HepG2 (cell line): ENCODE measurements around the gene LHPP. TPM values are rescaled to one million over a fixed set of nuclear protein-coding genes. Genes with fewer than 3 reads are reported as not detected.

Experiments
- ATAC-seq: fragments of 200-7000 bp; cut with Tn5 transposase; 3 replicates; pipeline ENCODE4 v1.9.1; 2020; ENCODE audit warnings: mild to moderate bottlenecking, moderate library complexity
- BruUV-seq: library from RNA; stranded (reverse); fragments of 400-500 nt; replicated peaks from 2 replicates; lab custom pipeline; 2021; lab: Mats Ljungman, UMichigan
- CTCF ChIA-PET: fragments of 300-600 bp; formaldehyde crosslinking; extraction: SDS; loops from one replicate; lab custom pipeline; 2021; ENCODE audit warnings: low total read pairs, inconsistent platforms, low intra/inter-chr PET ratio; lab: Yijun Ruan, JAX
- POLR2A ChIA-PET: fragments of 350-600 bp; sonication (Branson Sonifier 250); formaldehyde crosslinking; loops from one replicate; lab custom pipeline; 2020; ENCODE audit warnings: antibody characterized with exemption, inconsistent platforms; lab: Yijun Ruan, JAX
- DNase-seq: peaks from one replicate; pipeline ENCODE4 v3.0.0-alpha.2; 2015; ENCODE audit warnings: low spot score
- FAIRE-seq: peaks from 3 replicates; lab custom pipeline; 2011; peaks lifted over from hg19 to GRCh38; lab: Jason Lieb, UNC
- H2AFZ ChIP-seq: one replicate; pipeline ENCODE4 v1.6.1; 2011; ENCODE audit warnings: low read length, inconsistent platforms
- H3K27ac ChIP-seq: fragments of 300-600 bp; 3 replicates; pipeline ENCODE4 v1.8.0; 2011; ENCODE audit warnings: mixed run types, mild to moderate bottlenecking, mixed read lengths, low read length, inconsistent platforms; ENCODE audit not compliant: insufficient read depth; ENCODE audit errors: extremely low read length
- H3K27me3 ChIP-seq, 2 experiments: fragments of 200-600 bp in 1 of 2; 2 replicates in 1 of 2; 3 replicates in 1 of 2; pipeline versions ENCODE4 v1.6.0 to v1.8.0; 2011; ENCODE audit warnings: low read length in 2 of 2, mild to moderate bottlenecking in 2 of 2, moderate library complexity in 2 of 2, inconsistent platforms in 1 of 2; ENCODE audit not compliant: insufficient read depth in 2 of 2, control insufficient read depth in 1 of 2
- H3K36me3 ChIP-seq, 2 experiments: fragments of 200-600 bp in 1 of 2; replicated peaks in 1 of 2; 2 replicates in 1 of 2; 3 replicates in 1 of 2; pipeline versions ENCODE4 v1.5.1 to v1.8.0; 2011; ENCODE audit warnings: low read length in 2 of 2, inconsistent platforms in 1 of 2; ENCODE audit not compliant: insufficient read depth in 2 of 2, control insufficient read depth in 1 of 2
- H3K4me1 ChIP-seq: 2 replicates; pipeline ENCODE4 v1.5.1; 2012; ENCODE audit warnings: low read length, inconsistent platforms; ENCODE audit not compliant: insufficient read depth
- H3K4me2 ChIP-seq: 2 replicates; pipeline ENCODE4 v1.6.0; 2011; ENCODE audit warnings: low read depth, low read length, inconsistent platforms
- H3K4me3 ChIP-seq, 3 experiments: fragments of 200-600 bp in 1 of 3; sonication (generic), shearing (Covaris generic) in 1 of 3; replicated peaks in 1 of 3; 2 replicates each; pipeline ENCODE4 v1.5.1; 2011 to 2016; ENCODE audit warnings: low read length in 3 of 3, inconsistent platforms in 2 of 3, low read depth in 2 of 3, mild to moderate bottlenecking in 2 of 3, control low read depth in 1 of 3, mixed read lengths in 1 of 3; ENCODE audit not compliant: insufficient read depth in 1 of 3
- H3K79me2 ChIP-seq: one replicate; pipeline ENCODE4 v1.6.1; 2011; ENCODE audit warnings: low read length, inconsistent platforms; ENCODE audit not compliant: insufficient read depth
- H3K9ac ChIP-seq: 2 replicates; pipeline ENCODE4 v1.6.0; 2011; ENCODE audit warnings: mild to moderate bottlenecking, low read depth, low read length, inconsistent platforms; ENCODE audit not compliant: insufficient read depth
- H3K9me3 ChIP-seq: 2 replicates; pipeline ENCODE4 v1.5.1; 2012; ENCODE audit warnings: mild to moderate bottlenecking, low read length
- H4K20me1 ChIP-seq: 2 replicates; pipeline ENCODE4 v1.6.0; 2011; ENCODE audit warnings: inconsistent platforms, mild to moderate bottlenecking, low read length, moderate library complexity; ENCODE audit not compliant: insufficient read depth
- CHD2 ChIP-seq: IDR thresholded peaks from 2 replicates; pipeline ENCODE4 v1.6.1; 2011; ENCODE audit warnings: low read depth, low read length, improper control_type of control experiment
- HNF4G ChIP-seq, 2 experiments: sonication (generic) in 1 of 2; formaldehyde crosslinking in 1 of 2; IDR thresholded peaks; 2 replicates each; pipeline versions ENCODE4 v1.4.0 to v1.6.1; 2011 to 2020; ENCODE audit warnings: borderline replicate concordance in 2 of 2, low read depth in 2 of 2, mild to moderate bottlenecking in 2 of 2, low read length in 1 of 2, missing genetic modification reagents in 1 of 2, moderate library complexity in 1 of 2
- MBD4 ChIP-seq: IDR thresholded peaks from 2 replicates; pipeline ENCODE4 v1.6.1; 2012; ENCODE audit warnings: low read length, inconsistent platforms, borderline replicate concordance
- POLR2G ChIP-seq: fragments of 200-400 bp; formaldehyde crosslinking; IDR thresholded peaks from 2 replicates; pipeline ENCODE4 v1.6.1; 2018; ENCODE audit warnings: mild to moderate bottlenecking, low read depth, low read length, moderate library complexity
- REST ChIP-seq, 2 experiments: IDR thresholded peaks; 2 replicates each; pipeline ENCODE4 v1.6.1; 2011 to 2012; ENCODE audit warnings: low read length in 2 of 2, borderline replicate concordance in 1 of 2, low read depth in 1 of 2, mild to moderate bottlenecking in 1 of 2, moderate library complexity in 1 of 2
- TFDP2 ChIP-seq: sonication (generic); formaldehyde crosslinking; IDR thresholded peaks from 2 replicates; pipeline ENCODE4 v1.4.0; 2020; ENCODE audit warnings: missing genetic modification reagents
- ZNF260 ChIP-seq: sonication (generic); formaldehyde crosslinking; IDR thresholded peaks from 2 replicates; pipeline ENCODE4 v1.4.0; 2020; ENCODE audit warnings: missing genetic modification reagents, low read depth, mild to moderate bottlenecking, borderline replicate concordance
- ZNF607 ChIP-seq: sonication (generic); formaldehyde crosslinking; IDR thresholded peaks from 2 replicates; pipeline ENCODE4 v1.5.1; 2020; ENCODE audit warnings: missing genetic modification reagents, mild to moderate bottlenecking, borderline replicate concordance
- ZNF790 ChIP-seq: sonication (generic); formaldehyde crosslinking; IDR thresholded peaks from 2 replicates; pipeline ENCODE4 v1.8.0; 2022; ENCODE audit warnings: missing genetic modification reagents, mild to moderate bottlenecking, borderline replicate concordance
- ZNF841 ChIP-seq: sonication (generic); formaldehyde crosslinking; IDR thresholded peaks from 2 replicates; pipeline ENCODE4 v1.8.1; 2023; ENCODE audit warnings: missing genetic modification reagents, borderline replicate concordance
- WGBS: methylation state at CpG from one replicate; pipeline ENCODE4 v1.1.6; 2017; ENCODE audit warnings: low lambda C conversion rate; 5-methylcytosine and 5-hydroxymethylcytosine counted together
- in situ Hi-C: cut with HindIII; loops from 2 replicates; pipeline ENCODE4 v1.10.0; 2017; ENCODE audit warnings: low pct_unique_long_range_greater_than_20kb; ENCODE audit not compliant: extremely low pct_ligation_motif_present
- intact Hi-C: fragments of 100-400 bp; cut with micrococcal nuclease; formaldehyde crosslinking; loops from one replicate; pipeline ENCODE4 v1.10.0; 2022; ENCODE audit not compliant: unreplicated experiment
- polyA plus RNA-seq, 8 experiments: library from polyadenylated mRNA; depleted of rRNA in 3 of 8; stranded (reverse) in 7 of 8; unstranded in 1 of 8; fragments of >200 nt; fragmentation: Illumina TruSeq in 4 of 8; extraction: Trizol in 4 of 8; gene quantifications; 2 replicates each; pipeline versions ENCODE4 v1.2.1 to v1.2.3, GENCODE V29; 2011 to 2016; ENCODE audit warnings: low read depth in 4 of 8, missing spikeins in 1 of 8, mixed read lengths in 1 of 8; ENCODE audit not compliant: insufficient read depth in 1 of 8
- total RNA-seq, 5 experiments: library from RNA; depleted of rRNA; stranded (reverse); fragments of >200 nt; fragmentation: Illumina TruSeq; extraction: Trizol; gene quantifications; 2 replicates each; pipeline ENCODE4 v1.2.3, GENCODE V29; 2016; ENCODE audit warnings: low read depth in 1 of 5
- TF ChIP-seq, protein P1 (sequence below): sonication (generic); formaldehyde crosslinking; IDR thresholded peaks from 2 replicates; pipeline ENCODE4 v1.8.1; 2022; ENCODE audit warnings: low read depth, mild to moderate bottlenecking, missing genetic modification reagents
- TF ChIP-seq, protein P2 (sequence below): sonication (generic); formaldehyde crosslinking; IDR thresholded peaks from 2 replicates; pipeline ENCODE4 v1.5.0; 2020; ENCODE audit warnings: missing genetic modification reagents
- TF ChIP-seq, protein P3 (sequence below): sonication (generic); formaldehyde crosslinking; IDR thresholded peaks from 2 replicates; pipeline ENCODE4 v1.4.0; 2020; ENCODE audit warnings: missing genetic modification reagents

Gene LHPP
- total and polyA plus RNA-seq, 2 of the 13 experiments (the other 11 are each of a cell fraction or from before 2014, with no cell fraction given): 5.2 to 13.1 TPM

DNA sequence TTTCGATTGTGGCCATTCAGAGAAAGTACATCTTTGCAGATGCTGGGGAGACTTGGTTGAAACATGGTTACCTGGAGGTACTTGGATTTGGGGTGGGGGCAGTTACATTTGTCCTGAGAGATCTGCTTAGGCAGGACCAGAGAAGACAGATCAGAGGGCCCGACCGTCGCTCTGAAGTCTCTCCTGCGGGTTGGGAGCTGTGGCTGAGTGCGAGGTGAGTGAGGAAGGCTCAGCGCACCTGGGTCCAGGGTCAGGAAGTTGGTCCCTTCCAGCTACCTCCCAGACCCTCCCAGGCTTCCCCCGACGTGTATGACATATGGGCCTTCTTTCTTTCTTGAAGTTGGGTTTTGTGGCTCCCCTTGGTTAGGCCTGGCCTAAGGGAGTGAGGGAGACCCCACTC is 56.3 kb downstream of the LHPP start:
- FAIRE-seq (no peak), DNase-seq (no peak), ATAC-seq (no peak)
- Histone ChIP-seq H3K9ac (no peak overlapping the region), H3K4me2 (no peak overlapping the region), H3K9me3 (no peaks in the 10 kb centered on the region), H2AFZ (no peak overlapping the region), H3K36me3 (no peaks in the 10 kb centered on the region), H4K20me1 (peaks cover 3% of the 10 kb centered on the region; the same call in 1 of the 2 replicates), H3K4me3 (no peak overlapping the region), H3K79me2 (no peaks in the 10 kb centered on the region), H3K4me1 (peaks cover 6% of the 10 kb centered on the region), H3K27ac (no peak overlapping the region), H3K27me3 (no peaks in the 10 kb centered on the region; a peak in 1 of 5 replicates)
- in situ Hi-C loops (no loop called here), intact Hi-C loops (no loop called here)
- CTCF ChIA-PET: no interaction called here
- POLR2A ChIA-PET: no interaction called here
- WGBS: 72% methylated on average over 3 of the region's 9 CpGs
- BruUV-seq: no TSS peak
- TF ChIP-seq, protein P1, sequence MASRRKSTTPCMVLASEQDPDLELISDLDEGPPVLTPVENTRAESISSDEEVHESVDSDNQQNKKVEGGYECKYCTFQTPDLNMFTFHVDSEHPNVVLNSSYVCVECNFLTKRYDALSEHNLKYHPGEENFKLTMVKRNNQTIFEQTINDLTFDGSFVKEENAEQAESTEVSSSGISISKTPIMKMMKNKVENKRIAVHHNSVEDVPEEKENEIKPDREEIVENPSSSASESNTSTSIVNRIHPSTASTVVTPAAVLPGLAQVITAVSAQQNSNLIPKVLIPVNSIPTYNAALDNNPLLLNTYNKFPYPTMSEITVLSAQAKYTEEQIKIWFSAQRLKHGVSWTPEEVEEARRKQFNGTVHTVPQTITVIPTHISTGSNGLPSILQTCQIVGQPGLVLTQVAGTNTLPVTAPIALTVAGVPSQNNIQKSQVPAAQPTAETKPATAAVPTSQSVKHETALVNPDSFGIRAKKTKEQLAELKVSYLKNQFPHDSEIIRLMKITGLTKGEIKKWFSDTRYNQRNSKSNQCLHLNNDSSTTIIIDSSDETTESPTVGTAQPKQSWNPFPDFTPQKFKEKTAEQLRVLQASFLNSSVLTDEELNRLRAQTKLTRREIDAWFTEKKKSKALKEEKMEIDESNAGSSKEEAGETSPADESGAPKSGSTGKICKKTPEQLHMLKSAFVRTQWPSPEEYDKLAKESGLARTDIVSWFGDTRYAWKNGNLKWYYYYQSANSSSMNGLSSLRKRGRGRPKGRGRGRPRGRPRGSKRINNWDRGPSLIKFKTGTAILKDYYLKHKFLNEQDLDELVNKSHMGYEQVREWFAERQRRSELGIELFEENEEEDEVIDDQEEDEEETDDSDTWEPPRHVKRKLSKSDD (CRISPR knock-in tag): no peak
- TF ChIP-seq REST (IDR thresholded peaks at IDR 0.05; ENCODE audit: borderline replicate concordance in 1 of 2, low read depth in 1 of 2, low read length in 2 of 2): no peak
- TF ChIP-seq ZNF841 (CRISPR knock-in tag): no peak
- TF ChIP-seq MBD4: no peak
- TF ChIP-seq HNF4G (IDR thresholded peaks at IDR 0.05; ENCODE audit: borderline replicate concordance, low read depth, low read length): no peak
- TF ChIP-seq HNF4G (CRISPR knock-in tag; IDR thresholded peaks at IDR 0.05; ENCODE audit: borderline replicate concordance, low read depth): no peak
- TF ChIP-seq ZNF607 (CRISPR knock-in tag): no peak
- no peak for TF ChIP-seq POLR2G
- TF ChIP-seq, protein P2, sequence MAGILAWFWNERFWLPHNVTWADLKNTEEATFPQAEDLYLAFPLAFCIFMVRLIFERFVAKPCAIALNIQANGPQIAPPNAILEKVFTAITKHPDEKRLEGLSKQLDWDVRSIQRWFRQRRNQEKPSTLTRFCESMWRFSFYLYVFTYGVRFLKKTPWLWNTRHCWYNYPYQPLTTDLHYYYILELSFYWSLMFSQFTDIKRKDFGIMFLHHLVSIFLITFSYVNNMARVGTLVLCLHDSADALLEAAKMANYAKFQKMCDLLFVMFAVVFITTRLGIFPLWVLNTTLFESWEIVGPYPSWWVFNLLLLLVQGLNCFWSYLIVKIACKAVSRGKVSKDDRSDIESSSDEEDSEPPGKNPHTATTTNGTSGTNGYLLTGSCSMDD (CRISPR knock-in tag): no peak
- TF ChIP-seq, protein P3, sequence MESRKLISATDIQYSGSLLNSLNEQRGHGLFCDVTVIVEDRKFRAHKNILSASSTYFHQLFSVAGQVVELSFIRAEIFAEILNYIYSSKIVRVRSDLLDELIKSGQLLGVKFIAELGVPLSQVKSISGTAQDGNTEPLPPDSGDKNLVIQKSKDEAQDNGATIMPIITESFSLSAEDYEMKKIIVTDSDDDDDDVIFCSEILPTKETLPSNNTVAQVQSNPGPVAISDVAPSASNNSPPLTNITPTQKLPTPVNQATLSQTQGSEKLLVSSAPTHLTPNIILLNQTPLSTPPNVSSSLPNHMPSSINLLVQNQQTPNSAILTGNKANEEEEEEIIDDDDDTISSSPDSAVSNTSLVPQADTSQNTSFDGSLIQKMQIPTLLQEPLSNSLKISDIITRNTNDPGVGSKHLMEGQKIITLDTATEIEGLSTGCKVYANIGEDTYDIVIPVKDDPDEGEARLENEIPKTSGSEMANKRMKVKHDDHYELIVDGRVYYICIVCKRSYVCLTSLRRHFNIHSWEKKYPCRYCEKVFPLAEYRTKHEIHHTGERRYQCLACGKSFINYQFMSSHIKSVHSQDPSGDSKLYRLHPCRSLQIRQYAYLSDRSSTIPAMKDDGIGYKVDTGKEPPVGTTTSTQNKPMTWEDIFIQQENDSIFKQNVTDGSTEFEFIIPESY (CRISPR knock-in tag): no peak
- TF ChIP-seq ZNF260 (CRISPR knock-in tag): no peak
- TF ChIP-seq ZNF790 (CRISPR knock-in tag): no peak
- TF ChIP-seq CHD2: no peak
- TF ChIP-seq TFDP2 (CRISPR knock-in tag): no peak
